ENCODE data around the gene HID1. TPM values are rescaled to one million over a fixed set of nuclear protein-coding genes. Genes with fewer than 3 reads are reported as not detected.
A peak's percentile ranks its signal among the peaks of the same experiment; 100 is the strongest.
"Not testable (repeated sequence)": the region's sequence is repeated elsewhere in the genome, so short reads cannot be mapped to it uniquely, and the experiment has no call there.

The HID1 gene
- total RNA-seq, 1 donor = 1.1 TPM

DNA sequence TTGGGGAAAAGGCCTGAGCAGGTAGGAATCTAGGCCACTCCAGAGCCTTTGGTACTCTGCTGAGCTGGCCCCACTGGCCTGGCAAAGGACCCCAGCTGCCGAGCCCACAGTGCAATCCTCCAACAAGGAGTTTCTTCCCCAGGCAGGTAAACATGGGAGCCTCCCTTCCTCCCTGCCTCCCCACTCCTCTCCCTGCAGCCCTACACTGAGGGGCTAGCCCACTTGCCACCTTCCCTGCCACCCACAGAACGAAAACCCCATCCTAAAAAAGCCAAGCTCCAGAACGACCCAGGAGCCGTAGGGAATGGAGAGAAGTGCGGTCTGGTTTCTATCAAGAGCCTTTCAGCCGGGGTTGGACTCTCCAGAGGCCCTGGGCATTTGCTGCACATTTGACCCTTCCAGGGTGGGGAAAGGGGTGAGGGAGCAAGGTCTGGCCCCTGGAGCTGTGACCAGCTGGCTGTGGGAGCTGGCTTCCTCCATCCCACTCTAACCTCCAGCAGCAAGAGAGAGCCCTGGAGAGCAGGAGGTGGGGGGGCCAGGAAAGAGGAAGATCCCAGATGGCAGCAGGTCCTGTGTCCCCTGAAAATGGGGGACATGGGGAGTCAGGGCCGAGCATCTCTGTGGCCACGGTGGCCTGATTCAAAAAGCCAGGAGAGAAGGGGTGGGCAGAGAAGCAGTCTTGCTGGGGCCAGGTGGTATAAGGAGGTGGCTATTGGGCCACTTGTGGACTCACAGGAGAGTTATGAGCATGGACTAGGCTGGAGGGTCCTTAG is 1.3 kb downstream of the HID1 start:
- DNase-seq (ENCODE audit: low read depth in 2 of 3, low spot score in 2 of 3) = no peak

GRCh38 chr17:74970395-74970794 is 2.2 kb downstream of the HID1 start:
- DNase-seq (ENCODE audit: low read depth in 2 of 3, low spot score in 2 of 3) = no peak

DNA sequence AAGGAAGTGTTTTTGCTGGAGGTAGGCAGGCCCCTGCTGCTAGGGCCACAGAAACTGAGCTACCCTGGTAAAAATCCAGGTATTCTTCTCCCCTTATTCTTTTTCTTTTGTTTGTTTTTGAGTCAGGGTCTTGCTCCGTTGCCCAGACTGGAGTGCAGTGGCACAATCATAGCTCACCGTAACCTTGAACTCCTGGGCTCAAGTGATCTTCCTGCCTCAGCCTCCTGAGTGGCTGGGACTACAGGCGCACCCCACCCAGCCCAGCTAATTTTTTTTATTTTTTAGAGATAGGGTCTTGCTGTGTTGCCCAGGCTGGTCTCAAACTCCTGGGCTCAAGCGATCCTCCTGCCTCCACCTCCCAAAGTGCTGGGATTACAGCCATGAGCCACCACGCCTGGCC is 3.1 kb downstream of the HID1 start:
- DNase-seq (ENCODE audit: low read depth in 2 of 3, low spot score in 2 of 3) = not testable (repeated sequence)

- no peak for DNase-seq (ENCODE audit: low read depth in 2 of 3, low spot score in 2 of 3)
Measured at GRCh38 chr17:74968361-74968780, 4.2 kb downstream of the HID1 start.

DNA sequence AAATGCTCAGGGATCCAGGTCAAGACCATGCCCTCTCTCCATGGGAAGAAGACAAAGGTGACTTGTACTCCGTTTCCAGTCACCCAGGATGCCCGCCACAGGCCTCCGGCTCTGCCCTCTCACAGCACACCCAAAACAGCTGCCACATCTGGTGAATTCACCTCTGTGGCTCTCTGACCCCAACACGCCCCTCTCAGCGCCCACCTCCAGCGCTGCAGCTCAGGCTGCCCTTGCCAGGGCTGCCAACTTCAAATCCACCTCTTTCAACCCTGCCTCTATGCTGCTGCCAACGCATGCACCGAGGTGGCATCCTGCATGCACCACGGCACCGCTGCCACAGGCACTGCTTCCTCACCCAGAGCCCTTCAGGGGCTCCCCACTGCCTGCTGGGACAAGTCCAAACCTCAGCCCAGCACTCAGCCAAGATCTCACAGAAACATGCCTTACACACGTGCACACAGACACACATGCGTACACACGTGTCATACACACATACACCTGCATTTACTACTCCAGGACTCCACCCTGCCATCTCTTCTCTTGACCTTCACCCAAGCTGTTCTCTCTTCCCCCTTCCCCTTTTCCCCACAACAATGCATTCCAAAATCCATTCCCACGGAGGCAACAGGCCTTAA is 7.5 kb downstream of the HID1 start:
- no peak for DNase-seq (ENCODE audit: low read depth in 2 of 3, low spot score in 2 of 3)

DNA sequence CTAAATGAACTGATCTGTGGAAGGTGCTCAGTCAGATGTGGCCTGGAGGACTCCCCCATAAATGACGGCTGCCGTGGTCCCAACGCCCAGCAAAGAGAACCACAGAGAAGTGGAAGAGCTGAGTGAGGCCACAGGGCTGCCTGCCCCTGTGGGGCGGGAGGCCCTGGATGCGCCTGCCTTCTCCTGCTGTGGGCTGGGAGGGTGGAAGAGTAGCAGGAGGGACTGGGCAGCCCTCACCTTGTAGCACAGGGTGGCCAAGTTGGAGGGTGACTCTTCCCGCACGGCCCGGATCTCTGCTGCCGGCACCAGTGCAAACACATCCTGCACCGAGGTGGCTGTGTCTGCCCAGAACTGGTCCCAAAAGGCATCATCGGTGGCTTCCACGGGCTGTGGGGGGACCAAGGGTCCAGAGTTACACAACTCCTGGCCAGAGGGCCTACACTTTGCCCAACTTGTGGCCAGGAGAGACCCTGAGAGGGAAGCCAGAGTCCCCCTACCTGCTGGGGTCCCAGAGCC is 8.3 kb downstream of the HID1 start:
- DNase-seq (ENCODE audit: low read depth in 2 of 3, low spot score in 2 of 3) = no peak

GRCh38 chr17:74963656-74964055 is 8.9 kb downstream of the HID1 start:
- DNase-seq (ENCODE audit: low read depth in 2 of 3, low spot score in 2 of 3) = no peak

DNA sequence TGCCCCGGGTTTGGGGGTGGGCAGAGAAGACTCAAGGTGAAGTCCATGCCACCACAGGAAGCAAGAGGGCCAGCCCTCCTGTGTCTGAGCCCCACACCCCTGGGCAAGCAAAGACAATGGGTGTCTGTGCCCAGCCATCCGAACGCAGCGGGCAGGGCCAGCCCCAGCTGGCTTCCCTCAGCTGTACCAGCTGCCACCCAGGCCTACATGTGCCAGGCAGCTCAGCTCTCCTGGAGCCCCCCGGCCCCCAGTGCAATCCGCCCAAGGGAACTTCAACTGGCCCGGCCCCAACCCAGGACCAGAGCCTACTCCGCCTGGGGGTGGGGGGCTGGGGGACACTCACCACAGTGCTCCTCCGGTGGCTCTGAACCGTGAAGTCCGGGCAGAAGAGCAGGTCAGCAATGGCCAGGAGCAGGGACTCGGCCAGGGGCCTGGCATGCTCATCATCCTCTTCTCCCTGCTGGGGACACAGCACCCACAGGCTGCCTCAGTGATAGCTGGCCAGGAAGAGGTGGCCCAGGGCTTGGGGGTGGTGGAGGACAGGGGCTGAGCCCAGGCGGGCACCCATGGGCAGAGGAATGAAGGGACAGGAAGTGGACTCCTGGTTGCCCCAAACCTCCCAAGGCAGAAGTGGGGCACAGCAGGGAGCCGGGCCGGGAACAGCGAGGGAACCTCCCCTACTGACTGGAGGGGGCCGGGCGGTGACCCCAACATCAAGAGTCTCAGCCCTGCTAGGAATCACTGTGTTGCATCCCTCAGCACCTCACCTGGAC is 9.8 kb downstream of the HID1 start:
- no peak for DNase-seq (ENCODE audit: low read depth in 2 of 3, low spot score in 2 of 3)

DNA sequence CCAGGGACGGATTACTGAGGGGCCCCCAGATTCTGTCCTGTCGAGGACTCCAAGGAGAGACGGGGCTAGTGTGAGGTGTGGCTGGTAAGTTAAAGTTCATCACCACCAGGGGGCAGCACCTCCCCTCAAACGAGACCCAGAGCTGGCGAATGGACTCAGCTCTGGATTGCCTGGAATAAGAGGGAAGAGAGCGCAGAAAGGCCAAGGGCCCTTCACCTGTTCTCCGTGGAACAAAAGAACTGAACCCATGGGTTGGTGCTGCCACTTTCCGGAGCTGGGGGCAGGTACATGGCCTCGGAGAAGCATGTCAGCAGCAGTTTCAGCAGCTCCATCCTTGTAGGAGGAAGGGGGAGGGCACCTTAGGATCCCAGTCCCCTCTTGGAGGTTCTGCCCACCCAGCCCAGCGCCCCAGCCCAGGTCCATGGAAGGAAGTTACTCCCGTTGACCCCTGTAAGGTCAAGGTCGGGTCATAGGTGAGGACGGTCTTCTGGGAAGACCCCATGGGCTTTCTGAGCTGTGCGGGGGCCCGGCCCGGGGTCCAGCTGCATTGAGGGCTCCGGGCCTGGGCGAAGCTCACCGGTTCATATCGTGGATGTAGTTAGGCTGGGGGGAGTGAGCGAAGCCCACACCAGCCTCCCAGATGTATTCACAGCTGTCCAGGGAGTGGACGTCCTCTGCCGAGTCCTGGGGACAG is 10.8 kb downstream of the HID1 start:
- DNase-seq (ENCODE audit: low read depth in 2 of 3, low spot score in 2 of 3) = peak; percentile 70 to 86 (median 77)

- peak in 2 of 3 donors; percentile 70 to 73 for DNase-seq (ENCODE audit: low read depth in 2 of 3, low spot score in 2 of 3)
Measured at GRCh38 chr17:74960570-74961342, 11.8 kb downstream of the HID1 start.

DNA sequence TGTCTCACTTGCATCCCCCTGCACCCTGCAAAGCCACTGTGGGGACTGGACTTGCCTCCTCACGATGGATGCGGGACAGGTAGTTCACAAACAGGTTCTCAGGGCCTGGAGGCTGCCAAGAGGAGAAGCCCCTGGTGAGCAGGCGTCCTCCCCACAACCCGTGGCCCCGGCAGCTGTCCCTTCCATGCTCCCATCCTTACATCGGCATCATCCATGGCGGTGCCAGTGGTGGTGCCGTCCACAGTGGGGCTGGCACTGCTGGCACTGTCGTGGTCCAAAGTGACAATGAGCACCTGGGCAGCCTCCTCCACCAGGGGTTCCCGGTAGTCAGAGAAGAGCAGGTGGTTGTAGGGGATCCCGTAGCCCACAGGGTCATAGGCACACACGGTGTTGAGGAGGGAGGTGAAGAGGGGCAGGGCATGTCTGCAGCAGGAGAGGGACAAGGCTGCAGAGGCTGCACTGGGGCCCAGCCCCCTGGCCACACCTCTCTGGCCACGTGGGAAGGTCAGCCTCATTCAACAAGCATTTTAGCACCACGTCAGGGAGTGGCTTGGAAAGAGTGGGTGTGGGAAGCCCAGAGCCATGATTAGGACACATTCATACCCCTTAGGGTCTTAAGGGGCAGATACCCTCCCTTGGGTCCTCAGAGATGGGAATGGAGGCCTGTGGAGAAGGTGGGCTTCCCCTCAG is 12.6 kb downstream of the HID1 start:
- DNase-seq (ENCODE audit: low read depth in 2 of 3, low spot score in 2 of 3) = no peak

DNA sequence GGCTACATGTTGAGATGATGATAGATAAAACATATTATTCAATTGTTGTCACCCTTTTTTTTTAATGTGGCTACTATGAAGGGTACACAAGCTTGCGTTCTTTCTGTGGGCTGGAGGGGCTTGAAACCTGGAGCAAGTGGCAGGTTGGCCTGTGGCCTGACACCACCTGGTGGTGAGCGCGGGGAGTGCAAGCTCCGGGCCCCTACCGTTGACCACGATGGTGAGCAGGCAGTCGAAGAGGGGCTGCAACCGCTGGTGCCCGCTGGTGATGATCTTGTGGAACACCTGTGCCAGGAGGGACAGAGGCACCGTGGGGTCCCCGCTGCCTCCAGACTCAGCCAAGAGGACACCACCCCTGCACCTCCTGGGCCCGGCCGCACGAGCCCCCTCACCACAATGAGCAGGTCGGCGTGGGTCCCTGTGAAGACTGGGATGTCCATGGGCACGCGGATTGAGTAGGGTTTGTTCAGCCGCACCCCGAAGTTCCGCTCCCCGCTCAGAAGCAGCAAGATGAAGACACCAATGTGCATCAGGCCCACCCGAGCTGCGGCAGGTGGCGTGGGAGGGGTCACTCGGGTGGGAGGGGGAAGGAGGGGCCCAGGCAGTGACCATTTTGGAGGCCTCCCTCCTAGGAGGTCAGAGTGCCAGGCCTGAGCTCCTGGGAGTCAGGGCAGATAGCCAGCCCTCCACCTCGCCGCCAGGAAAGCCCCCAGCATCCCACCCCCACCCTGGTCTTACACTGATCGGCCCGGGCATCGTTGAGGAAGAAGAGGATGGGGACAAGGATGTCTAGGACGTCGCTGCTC is 14.4 kb downstream of the HID1 start:
- peak in 2 of 3 donors; percentile 60 to 77 for DNase-seq (ENCODE audit: low read depth in 2 of 3, low spot score in 2 of 3)

- no peak for DNase-seq (ENCODE audit: low read depth in 2 of 3, low spot score in 2 of 3)
Measured at GRCh38 chr17:74956093-74956492, 16.5 kb downstream of the HID1 start.

DNA sequence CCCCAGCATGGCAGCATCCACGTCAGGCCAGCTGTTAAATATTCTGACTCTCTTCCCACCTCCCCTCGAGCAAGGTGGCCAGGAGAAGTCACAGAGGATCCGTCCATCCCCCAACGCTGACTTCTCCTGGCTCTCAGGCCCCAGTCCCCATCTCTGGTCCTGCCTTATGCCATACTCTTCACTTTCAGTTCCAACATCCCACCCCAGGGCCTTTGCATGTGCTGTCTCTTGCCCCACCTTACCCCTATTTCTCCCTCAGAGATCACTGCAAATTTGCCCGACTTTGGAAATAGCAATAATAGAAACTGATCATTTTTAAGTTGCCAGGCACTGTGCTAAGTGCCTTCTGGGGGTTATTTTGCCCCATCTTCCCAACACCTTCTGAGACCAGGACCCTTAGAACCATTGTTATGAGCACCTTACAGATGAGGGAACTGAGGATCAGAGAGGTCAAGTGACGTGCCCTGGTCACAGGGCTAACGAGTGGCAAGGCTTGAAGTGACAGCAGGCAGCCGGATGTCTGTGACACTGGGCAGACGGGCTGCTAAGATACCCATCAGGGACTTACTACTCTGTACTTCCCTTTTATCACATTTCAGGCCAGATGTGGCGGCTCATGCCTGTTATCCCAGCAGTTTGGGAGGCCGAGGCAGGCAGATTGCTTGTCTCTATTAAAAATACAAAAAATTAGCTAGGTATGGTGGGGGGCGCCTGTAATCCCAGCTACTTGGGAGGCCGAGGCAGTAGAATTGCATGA is 17.7 kb downstream of the HID1 start:
- DNase-seq (ENCODE audit: low read depth in 2 of 3, low spot score in 2 of 3) = peak in 1 of 3 donors; percentile 44

DNA sequence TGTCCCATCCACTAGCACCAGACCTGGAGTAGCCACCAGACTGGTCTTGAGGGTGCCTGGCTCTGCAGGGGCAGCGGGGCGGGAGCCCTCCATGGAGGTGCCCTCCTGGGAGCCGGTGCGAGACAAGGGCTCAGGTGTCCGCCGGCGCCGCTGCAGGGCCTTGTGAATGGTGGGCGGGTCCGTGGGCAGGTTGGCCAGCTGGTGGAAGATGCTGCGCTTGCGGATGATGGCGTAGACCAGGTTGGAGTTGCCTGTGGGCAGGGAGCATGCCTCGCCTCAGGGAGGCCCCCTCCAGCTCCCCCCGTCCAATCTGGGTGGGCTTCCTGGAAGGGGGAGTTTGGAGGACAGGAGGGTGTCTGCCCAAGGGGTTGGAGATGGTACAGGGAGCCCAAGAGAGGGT is 18.4 kb downstream of the HID1 start:
- no peak for DNase-seq (ENCODE audit: low read depth in 2 of 3, low spot score in 2 of 3)

- no peak for DNase-seq (ENCODE audit: low read depth in 2 of 3, low spot score in 2 of 3)
Measured at GRCh38 chr17:74953134-74953687, 19.3 kb downstream of the HID1 start.

GRCh38 chr17:74952431-74953133 is 20.0 kb downstream of the HID1 start:
- no peak for DNase-seq (ENCODE audit: low read depth in 2 of 3, low spot score in 2 of 3)

Measured in hematopoietic multipotent progenitor cell (in vitro differentiated cells).